AG08396 (cell line): ENCODE measurements around the gene CD247.

Experiments
- DNase-seq: peaks from one replicate; pipeline ENCODE4 v3.0.0; 2012; ENCODE audit warnings: low spot score, mixed read lengths

The CD247 gene

GRCh38 chr1:167512046-167512654 is 6.2 kb downstream of the CD247 start:
- no peak for DNase-seq

DNA sequence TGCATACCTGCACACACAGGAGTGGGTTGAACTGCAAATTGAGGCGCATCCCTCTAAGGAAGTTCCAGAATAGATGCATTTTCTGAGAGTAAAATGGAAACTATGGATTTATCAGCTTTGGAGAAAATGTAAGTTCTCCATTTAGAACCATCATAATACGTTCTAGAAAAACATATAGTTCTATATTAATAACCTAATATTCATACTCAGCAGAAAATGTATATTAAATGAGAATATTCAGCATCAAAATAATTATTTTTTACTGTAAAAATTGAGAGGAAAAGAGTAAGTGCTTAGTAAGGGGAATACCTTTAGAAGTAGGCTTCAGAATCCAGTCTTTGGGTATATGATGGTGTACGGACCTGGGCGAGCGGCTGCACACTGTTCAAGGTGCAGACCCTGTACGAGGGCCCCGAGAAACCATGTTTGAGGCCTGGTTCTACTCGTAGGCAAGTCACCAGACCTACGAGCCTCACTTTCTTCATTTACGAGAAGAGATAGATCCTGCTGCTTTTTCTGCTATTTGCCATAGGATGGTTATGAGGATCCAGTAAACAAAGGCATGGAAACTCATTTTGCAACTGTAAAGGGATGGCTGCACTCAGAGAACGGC is 6.8 kb downstream of the CD247 start:
- no peak for DNase-seq

DNA sequence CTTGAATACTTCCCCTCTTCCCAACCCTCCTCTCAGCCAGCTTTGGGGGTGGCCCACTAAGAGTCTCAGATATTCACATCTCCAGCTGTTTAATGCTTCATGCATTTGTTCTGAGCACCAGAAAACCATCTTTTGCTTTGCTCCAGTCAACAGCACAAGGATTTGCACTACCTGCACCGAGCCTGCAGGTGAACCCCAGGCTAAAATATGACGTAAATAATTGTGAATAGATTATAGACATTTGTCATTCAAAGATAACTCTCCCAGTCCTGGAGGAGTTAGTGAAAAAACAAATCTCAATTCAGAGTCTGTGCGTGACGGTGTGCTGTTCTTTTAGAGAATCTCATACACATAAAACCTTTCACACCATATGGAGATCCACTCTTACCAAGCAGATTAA is 7.4 kb downstream of the CD247 start:
- no peak for DNase-seq

DNA sequence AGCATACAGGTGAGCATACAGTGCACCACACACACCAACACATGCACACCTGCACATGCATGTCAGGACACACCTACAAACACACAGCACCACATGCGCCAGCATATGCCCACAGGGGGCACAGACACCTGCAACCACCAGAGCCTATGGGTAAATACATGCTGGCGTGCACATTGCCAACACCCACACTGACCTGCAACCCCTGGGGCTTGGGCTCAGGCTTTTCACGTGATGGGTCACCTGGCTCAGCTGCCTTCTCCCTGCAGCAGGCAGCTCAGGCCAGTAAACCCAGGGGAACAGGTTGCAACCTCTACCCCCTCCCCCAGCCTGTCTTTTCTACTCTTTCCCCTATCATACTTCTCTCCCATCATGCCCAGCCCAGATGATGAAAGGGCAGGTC is 8.1 kb downstream of the CD247 start:
- DNase-seq = no peak

GRCh38 chr1:167509587-167509986 is 8.7 kb downstream of the CD247 start:
- DNase-seq = no peak

DNA sequence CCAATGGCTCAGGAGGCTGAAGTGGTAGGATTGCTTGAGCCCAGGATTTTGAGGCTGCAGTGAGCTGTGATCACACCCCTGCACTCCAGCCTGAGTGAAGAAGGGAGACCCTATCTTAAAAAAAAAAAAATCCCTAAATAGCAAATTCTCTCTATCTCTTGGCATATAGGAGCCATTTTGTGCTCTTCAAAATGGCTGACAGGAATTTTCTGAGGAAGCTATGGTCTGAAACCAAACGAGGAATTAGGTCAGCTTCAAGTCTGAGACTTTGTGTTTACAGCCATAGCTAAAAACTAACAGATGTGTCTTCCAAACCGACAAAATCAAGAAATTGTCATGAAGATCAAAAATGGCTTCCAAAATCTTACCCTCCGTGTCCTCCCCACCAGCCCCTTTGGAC is 10.6 kb downstream of the CD247 start:
- no peak for DNase-seq

DNA sequence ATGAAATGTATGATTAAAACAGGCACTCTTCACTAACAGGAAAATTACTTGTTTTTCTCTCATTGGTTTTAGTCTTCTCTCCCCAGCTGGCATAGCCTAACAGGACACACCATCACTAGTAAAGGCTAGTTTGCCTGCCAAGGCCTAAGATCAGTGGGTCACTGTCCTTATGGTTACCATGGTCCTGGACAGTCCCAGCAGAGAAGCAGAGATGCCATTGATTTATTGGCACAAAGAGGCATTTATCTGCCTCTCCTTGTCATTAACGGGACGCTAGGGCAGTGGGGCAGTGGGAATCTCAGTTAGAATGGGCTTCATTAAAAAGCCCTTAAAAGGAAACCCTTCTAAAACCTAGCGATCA is 13.9 kb downstream of the CD247 start:
- DNase-seq = no peak

DNA sequence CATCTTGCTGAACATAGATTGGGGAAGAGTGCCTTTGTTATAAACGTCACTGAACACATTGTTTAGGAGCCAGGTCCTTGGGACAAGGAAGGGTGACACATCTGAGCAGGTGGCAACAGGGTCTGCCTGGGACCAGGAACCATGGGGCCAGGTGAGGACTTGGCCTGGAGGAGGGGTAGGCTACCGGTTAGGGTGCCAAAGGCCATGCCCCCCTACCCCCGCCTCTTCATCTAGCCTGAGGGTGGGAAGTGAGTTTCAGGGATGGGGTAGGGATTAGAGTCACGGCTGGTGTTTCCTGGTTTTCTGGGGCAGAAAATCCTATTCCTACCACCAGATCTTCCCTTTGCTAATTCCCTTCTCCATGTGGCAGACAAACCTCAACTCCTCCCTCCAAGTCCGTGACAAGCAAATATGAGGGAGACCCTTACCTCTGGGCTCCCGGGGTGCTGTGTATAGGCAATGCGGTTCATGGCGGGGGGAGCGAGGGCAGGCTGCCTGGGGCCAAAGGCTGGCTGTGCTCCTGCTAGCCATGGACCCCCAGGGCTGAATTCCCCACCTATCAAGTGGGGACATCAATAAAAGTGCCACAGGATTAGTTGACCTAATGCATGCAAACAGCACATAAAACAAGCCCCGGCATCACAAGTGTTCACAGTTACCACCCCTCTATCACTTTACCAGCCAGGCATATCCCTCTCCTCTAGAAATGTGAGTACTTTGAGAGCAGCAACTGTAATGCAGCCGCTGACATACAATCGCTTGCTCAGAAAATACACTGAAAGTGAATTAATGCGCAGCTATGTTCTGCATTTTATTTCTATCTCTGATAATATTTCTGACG is 14.5 kb downstream of the CD247 start:
- no peak for DNase-seq

DNA sequence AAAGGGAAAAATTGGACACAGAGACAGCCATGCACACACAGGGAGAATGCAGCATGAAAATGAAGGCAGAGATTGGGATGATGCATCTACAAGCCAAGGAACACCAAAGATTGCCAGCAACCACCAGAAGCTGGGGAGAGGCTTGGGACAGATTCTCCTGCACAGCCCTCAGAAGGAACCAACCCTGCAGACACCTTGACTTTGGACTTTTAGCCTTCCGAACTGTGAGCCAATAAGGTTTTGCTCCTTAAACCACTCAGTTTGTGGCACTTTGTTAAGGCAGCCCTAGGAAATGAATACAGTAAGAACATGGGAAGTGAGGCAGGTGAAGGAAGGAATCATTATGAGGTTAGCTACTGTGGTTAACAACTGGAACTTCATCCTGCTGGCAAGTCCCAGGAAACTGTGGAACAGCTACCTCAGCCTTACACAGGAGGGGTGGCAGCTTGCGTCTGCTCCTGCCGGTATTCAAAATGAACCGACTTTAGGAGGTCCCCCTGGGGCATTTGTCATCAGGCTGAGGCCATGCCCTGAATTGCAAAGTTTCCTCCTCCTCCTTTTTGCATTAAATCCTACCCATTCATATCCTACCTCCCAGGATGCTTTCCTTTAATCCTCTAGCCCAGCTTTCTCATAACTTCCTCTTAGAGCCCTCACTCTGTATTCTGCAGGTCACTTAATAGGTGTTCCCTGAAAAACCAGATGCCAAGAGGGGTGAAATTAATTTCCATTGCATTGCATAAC is 15.4 kb downstream of the CD247 start:
- DNase-seq = no peak

DNA sequence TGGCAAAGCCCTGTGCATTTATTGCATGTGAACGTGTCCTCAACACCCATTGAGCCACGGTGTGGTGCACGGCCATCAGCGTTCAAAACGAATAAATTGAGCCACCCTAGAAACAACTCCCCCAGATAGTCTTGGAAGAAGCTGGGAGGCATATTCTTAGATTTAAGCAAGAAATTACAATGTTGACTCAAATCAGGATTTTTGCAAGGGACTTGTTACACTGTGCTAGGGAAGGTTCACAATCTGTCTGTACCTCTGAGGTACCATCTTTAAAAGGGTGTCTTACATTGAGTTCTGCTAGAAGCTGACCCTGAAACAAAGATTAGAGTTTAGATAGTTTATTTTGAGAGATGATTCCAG is 16.2 kb downstream of the CD247 start:
- no peak for DNase-seq

DNA sequence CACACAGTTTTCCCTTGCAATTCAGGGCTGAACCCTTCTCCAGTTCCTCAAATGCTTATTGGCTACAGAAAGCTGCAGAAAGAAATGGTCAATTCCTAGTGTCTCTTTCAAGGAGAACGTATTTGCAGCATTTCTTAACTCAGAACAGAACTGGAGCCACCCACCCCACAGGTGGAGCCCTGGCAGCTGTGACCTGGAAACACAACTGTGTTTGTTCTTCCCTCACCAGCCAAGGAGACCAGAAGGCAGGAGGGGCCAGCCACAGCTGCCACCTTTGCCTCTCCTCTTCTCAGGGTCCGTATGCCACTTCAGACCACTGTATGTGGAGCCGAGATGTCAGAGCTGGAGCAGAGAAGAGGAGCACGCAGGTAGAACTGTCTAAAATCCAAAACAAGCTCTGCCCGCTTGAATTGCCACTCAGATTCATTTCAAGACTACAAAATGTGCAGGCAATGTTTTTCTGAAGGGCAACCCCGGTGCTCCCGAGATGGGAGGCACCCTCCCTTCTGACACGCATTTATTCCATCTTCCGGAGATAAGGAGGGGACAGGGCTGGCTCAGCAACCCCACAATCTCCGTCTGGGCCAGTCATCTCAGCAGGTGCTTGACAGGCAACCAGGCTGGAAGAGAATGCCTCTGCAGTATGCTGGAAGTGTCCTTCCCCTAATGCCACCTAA is 16.7 kb downstream of the CD247 start:
- DNase-seq = no peak

GRCh38 chr1:167500283-167500860 is 18.0 kb downstream of the CD247 start:
- DNase-seq = no peak

DNA sequence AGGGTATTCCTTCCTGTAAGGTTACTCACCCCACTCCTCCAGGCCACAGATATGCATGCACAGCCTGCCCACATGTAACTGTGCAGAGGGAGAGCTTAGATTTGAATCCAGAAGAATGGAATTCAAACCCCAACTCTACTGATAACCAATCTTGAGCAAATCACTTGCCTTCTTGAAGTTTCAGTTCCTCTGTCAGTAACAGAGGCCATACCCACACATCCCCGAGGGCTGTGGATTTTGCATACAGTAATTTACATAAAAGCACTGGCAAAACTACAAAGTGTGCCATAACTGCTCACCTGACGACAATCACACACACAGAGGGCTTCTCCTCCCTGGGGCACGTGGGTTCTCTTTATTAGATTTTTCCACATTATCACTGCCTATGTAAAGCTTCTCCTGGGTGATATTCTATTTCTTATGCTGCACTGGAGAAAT is 18.6 kb downstream of the CD247 start:
- no peak for DNase-seq

- DNase-seq = no peak
These were observed 19.2 kb downstream of the CD247 start for GRCh38 chr1:167499106-167499505.

DNA sequence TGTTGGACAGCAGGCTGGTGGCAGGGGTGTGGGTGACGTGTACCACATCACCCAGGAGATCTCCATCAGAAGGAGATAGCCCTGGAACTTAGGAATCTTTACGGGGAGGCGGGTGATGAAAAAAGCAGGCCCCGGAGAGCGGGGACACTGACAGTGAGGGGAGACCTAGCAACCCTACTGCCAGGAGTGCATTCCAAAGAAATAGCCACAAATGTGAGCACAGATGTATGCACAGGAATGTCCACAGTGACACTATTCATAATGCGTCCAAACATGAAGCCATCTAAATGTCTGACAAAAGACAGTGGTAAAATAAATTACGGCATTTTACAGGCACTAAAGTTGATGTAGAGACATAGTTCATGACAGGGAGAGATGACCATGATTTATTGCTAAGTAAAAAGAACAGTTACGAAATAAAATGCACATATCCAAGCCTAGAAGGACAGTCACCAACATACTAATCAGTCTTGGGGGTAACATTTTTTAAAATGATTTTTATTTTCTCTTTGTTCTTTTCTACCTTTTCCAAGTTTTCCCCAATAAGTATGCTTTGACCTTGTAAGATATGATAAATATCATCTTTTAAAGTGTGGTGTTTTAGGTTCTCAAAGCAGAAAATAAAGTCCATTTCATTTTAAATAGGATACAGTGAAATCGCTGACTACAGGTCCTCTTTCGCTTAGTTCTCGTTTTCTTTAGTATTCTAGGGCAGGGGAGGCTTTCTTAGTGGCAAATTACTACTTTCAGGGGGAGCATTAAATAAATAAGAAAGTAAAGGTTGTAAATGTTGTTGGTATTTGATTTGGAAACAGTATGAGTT is 21.3 kb downstream of the CD247 start:
- DNase-seq = no peak

- no peak for DNase-seq
These were observed 25.0 kb downstream of the CD247 start for GRCh38 chr1:167493372-167493771.

DNA sequence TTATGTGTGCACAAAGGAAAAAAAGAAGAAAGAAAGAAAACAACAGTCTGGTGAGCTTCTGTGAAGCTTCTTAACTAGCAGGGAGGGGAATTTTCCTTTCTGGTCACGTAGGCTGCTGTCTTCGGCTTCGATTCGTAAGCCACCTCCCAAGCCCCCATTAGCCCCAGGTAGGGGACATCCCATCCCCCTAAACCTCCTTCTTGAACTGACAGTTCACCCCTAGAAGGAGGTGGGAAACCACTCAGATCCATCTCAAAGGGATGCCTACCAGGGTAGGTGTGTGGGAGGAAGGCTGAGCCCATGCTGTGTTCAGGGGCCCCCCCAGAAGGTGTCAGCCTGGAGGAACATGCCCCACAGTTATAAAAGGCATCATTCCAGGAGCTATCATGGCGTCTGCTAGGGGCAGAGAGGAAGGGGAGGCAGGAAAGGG is 25.8 kb downstream of the CD247 start:
- no peak for DNase-seq

DNA sequence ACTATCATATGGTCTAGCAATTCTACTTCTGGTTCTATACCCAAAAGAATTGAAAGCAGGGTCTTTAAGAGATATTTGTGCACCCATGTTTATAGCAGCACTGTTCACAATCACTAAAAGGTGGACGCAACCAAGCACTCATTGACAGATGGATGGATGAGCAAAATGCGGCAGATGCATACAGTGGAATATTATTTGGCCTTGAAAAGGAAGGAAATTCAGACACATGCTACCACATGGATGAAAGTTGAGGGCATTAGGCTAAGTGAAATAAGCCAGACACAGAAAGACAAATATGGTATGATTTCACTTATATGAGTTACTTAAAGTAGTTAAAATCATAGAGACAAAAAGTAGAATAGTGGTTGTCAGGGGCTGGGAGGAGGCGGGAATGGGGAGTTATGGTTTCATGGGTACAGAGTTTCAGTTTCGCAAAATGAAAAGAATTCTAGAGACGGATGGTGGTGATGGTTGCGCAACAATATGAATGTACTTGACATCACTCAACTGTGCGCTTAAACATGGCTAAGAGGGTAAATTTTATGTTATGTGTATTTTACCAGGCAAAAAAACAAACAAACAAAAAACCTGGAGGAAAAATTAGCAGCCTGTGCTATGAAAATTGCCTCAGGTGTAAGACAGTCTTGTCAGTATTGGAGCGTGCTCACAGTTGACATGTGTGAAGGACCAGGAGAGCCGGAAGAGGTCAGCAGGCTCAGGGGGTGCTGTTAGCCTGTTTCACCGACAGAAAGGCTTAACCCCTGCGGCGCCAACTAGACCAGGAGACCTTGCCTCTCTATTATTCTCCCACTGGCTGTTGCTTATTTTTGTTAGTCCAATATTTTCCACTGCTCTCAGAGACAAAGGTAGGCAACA is 26.5 kb downstream of the CD247 start:
- DNase-seq = no peak

- no peak for DNase-seq
These were observed 27.6 kb downstream of the CD247 start for GRCh38 chr1:167490765-167491164.
